ENCODE measurements around the gene CACUL1.

DNA sequence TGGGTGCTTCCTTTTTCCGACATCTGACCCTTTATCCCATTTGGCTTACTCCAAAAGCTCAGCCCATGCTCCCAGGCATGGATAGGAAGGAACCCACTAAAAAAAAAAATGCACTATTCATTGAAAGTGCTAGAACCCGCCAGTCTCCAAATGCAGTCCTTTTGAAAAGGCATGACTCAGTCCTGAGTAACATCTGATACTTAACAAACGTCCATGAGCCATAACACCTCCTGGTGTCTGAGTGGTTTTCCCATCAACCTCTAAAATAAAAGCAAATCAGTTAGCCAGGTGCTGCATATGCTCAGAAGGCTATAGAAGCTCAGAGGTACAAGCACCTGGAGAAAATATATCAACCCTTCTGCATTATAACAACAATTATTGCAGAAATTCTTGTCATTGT is 45.0 kb upstream of the CACUL1 start:
- TF ChIP-seq, protein P1, sequence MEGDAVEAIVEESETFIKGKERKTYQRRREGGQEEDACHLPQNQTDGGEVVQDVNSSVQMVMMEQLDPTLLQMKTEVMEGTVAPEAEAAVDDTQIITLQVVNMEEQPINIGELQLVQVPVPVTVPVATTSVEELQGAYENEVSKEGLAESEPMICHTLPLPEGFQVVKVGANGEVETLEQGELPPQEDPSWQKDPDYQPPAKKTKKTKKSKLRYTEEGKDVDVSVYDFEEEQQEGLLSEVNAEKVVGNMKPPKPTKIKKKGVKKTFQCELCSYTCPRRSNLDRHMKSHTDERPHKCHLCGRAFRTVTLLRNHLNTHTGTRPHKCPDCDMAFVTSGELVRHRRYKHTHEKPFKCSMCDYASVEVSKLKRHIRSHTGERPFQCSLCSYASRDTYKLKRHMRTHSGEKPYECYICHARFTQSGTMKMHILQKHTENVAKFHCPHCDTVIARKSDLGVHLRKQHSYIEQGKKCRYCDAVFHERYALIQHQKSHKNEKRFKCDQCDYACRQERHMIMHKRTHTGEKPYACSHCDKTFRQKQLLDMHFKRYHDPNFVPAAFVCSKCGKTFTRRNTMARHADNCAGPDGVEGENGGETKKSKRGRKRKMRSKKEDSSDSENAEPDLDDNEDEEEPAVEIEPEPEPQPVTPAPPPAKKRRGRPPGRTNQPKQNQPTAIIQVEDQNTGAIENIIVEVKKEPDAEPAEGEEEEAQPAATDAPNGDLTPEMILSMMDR (conservative IDR thresholded peaks at IDR 0.05; ENCODE audit: low read depth, low read length), result no peak
- no peak for TF ChIP-seq EZH2 (IDR thresholded peaks at IDR 0.05; ENCODE audit: borderline replicate concordance, low read depth, low read length, poor library complexity, severe bottlenecking)

Data from A673 (cell line).